GM18505 (cell line): Measurements from ENCODE around the gene ZFAND4.

Experiments used
- ATAC-seq: cut with Tn5 transposase; IDR thresholded peaks from one replicate; pipeline ENCODE4 v1.9.1; 2021; ENCODE audit not compliant: unreplicated experiment
- POLR2A ChIP-seq: IDR thresholded peaks from 4 replicates; pipeline ENCODE4 v1.6.1; 2011; ENCODE audit warnings: borderline replicate concordance; ENCODE audit not compliant: insufficient read depth, insufficient read length; ENCODE audit errors: extremely low read depth

Gene ZFAND4

GRCh38 chr10:45653454-45653853 is 19.1 kb downstream of the ZFAND4 start:
- ATAC-seq, result peak; percentile 54
- TF ChIP-seq POLR2A, result no peak

DNA sequence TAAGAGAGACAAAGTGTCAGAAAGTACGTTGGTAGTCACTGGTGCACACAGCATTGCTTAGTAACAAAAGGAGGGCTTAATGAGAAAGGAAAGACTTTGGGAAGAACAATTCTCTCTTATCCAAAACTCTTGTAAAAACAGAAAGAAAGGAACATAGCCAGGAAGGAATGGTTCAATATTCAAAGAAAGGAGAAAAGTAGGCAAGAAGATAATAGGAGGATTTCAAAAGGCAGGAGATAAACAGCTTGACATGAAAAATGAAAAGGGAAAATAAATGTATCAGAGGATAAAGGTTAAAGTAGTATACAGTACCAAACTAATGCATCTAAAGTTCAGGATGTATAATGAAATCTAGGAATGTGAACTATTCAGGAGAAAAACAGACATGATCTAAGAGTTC is 20.1 kb downstream of the ZFAND4 start:
- TF ChIP-seq POLR2A, result no peak
- ATAC-seq, result no peak

GRCh38 chr10:45649296-45649695 is 23.3 kb downstream of the ZFAND4 start:
- TF ChIP-seq POLR2A, result no peak
- ATAC-seq, result no peak

GRCh38 chr10:45647118-45647517 is 25.5 kb downstream of the ZFAND4 start:
- ATAC-seq, result no peak
- TF ChIP-seq POLR2A, result no peak

GRCh38 chr10:45646384-45647050 is 26.1 kb downstream of the ZFAND4 start:
- ATAC-seq, result no peak
- TF ChIP-seq POLR2A, result no peak

- TF ChIP-seq POLR2A, result no peak
- ATAC-seq, result no peak
Measured at GRCh38 chr10:45644527-45644926, 28.0 kb downstream of the ZFAND4 start.

DNA sequence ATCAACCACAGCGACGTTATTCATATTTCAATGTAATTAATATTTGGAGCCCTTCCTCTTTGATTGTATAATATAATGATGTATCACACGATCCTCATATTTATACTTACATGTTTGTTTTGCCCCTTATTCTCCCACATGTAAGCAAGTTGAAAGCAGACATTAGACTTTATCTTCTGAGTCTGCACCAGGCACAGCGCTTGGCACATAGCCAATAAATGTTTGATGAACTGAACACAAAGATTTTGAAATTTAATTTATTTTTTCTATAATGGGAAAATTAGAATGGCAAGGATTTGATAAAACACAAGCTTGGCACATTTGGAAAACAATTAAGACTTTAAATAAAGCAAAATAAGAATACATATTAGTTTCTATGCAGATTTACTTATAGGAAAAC is 31.6 kb downstream of the ZFAND4 start:
- no peak for TF ChIP-seq POLR2A
- ATAC-seq, result no peak

GRCh38 chr10:45640049-45640448 is 32.5 kb downstream of the ZFAND4 start:
- no peak for ATAC-seq
- no peak for TF ChIP-seq POLR2A

- TF ChIP-seq POLR2A, result no peak
- no peak for ATAC-seq
Measured at GRCh38 chr10:45627412-45628048, 45.0 kb downstream of the ZFAND4 start.

GRCh38 chr10:45625879-45626278 is 46.7 kb downstream of the ZFAND4 start:
- TF ChIP-seq POLR2A, result no peak

DNA sequence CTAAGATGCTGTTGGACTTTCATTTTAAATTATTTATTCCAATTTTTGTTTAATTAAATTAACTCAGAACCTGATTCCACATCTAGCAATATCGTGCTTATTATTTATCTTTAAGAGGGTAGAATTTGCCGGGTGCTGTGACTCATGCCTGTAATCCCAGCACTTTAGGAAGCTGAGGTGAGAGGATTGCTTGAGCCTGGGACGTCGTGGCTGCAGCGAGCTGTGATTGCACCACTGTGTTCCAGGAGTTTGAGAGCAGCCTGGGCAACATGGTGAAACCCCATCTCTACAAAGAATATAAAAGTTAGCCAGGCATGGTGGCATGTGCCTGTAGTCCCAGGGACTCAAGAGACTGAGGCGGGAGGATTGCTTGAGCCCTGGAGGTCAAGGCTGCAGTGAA is 47.8 kb downstream of the ZFAND4 start:
- TF ChIP-seq POLR2A, result no peak
- ATAC-seq, result no peak

More at GRCh38 chr10:45625879-45626278, 46.7 kb downstream of the ZFAND4 start:
- ATAC-seq, result no peak

GRCh38 chr10:45614869-45615268 is 57.7 kb downstream of the ZFAND4 start:
- ATAC-seq, result no peak
- no peak for TF ChIP-seq POLR2A

- no peak for ATAC-seq
- TF ChIP-seq POLR2A, result no peak
Measured at GRCh38 chr10:45612741-45613140, 59.8 kb downstream of the ZFAND4 start.

DNA sequence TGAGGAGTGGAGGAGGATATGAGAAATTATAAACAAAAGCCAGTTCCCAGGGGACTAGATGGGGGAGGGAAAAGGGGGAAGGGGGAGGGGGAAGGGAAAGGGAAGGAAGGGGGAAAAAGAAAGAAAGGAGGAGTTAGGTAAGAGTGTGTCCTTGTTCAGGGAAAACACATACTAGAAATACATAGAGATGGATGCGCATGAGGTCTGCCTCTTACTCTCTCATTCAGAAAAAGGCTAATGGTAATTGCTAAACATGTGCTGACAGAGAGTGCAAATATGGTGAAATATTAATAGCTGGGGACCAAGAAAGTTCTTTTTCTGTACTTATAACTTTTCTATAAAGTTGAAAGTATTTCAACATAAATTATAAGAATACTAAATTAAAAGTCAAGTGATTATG is 64.5 kb downstream of the ZFAND4 start:
- no peak for ATAC-seq
- TF ChIP-seq POLR2A, result no peak
